K562 (cell line): ENCODE data around the gene DDHD1. TPM values are rescaled to one million over a fixed set of nuclear protein-coding genes. Genes with fewer than 3 reads are reported as not detected.

Source experiments
- ATAC-seq: fragments of 200-7000 bp; cut with Tn5 transposase; 3 replicates; pipeline ENCODE4 v1.9.1; 2020; ENCODE audit warnings: moderate library complexity
- BruUV-seq: library from RNA; stranded (reverse); fragments of 400-500 nt; replicated peaks from 2 replicates; lab custom pipeline; 2021; lab: Mats Ljungman, UMichigan
- CTCF ChIA-PET: fragments of 300-600 bp; formaldehyde crosslinking; extraction: SDS; loops from one replicate; lab custom pipeline; 2021; ENCODE audit warnings: low intra/inter-chr PET ratio; lab: Yijun Ruan, JAX
- POLR2A ChIA-PET: fragments of 300-600, 350-650 bp; sonication (Branson Sonifier 250); formaldehyde crosslinking; extraction: SDS; loops from one replicate; lab custom pipeline; 2021; ENCODE audit warnings: antibody characterized with exemption, inconsistent platforms; lab: Yijun Ruan, JAX
- DNase-seq, 4 experiments: peaks; one replicate each; pipeline versions ENCODE4 v3.0.0 to v3.0.0-alpha.2; 2011 to 2018; ENCODE audit warnings: low spot score in 3 of 4, mixed read lengths in 3 of 4; ENCODE audit errors: extremely low read depth in 1 of 4
- FAIRE-seq: peaks from 2 replicates; lab custom pipeline; 2011; peaks lifted over from hg19 to GRCh38; lab: Jason Lieb, UNC
- H2AFZ ChIP-seq: 2 replicates; pipeline ENCODE4 v1.6.0; 2011; ENCODE audit warnings: low read depth, low read length, control low read depth, inconsistent platforms
- H3K27ac ChIP-seq: fragments of 200-600 bp; 3 replicates; pipeline ENCODE4 v1.8.0; 2011; ENCODE audit warnings: low read depth, mild to moderate bottlenecking, control low read depth, inconsistent platforms, low read length, moderate library complexity, mixed read lengths; ENCODE audit errors: extremely low read depth
- H3K27me3 ChIP-seq, 2 experiments: fragments of 300-600 bp in 1 of 2; 2 replicates in 1 of 2; 3 replicates in 1 of 2; pipeline versions ENCODE4 v1.6.0 to v1.8.0; 2011; ENCODE audit warnings: inconsistent platforms in 2 of 2, low read length in 2 of 2, mild to moderate bottlenecking in 1 of 2, mixed read lengths in 1 of 2, moderate library complexity in 1 of 2; ENCODE audit not compliant: control insufficient read depth in 2 of 2, insufficient read depth in 2 of 2
- H3K36me3 ChIP-seq: fragments of 300-600 bp; 3 replicates; pipeline ENCODE4 v1.8.0; 2011; ENCODE audit warnings: mild to moderate bottlenecking, low read length, inconsistent platforms; ENCODE audit not compliant: control insufficient read depth, insufficient read depth
- H3K4me1 ChIP-seq, 2 experiments: fragments of 200-600 bp in 1 of 2; replicated peaks in 1 of 2; 2 replicates in 1 of 2; 3 replicates in 1 of 2; pipeline versions ENCODE4 v1.5.1 to v1.8.0; 2011; ENCODE audit warnings: inconsistent platforms in 2 of 2, low read length in 2 of 2, mild to moderate bottlenecking in 1 of 2, mixed read lengths in 1 of 2, moderate library complexity in 1 of 2; ENCODE audit not compliant: control insufficient read depth in 2 of 2, insufficient read depth in 2 of 2
- H3K4me2 ChIP-seq: 2 replicates; pipeline ENCODE4 v1.6.1; 2011; ENCODE audit warnings: low read length, control low read depth, inconsistent platforms, mixed read lengths; ENCODE audit not compliant: insufficient read depth
- H3K4me3 ChIP-seq: fragments of 200-600 bp; sonication (generic), shearing (Covaris generic); 2 replicates; pipeline ENCODE4 v1.5.1; 2016; ENCODE audit warnings: control low read depth, inconsistent platforms
- H3K79me2 ChIP-seq: fragments of 200-600 bp; 3 replicates; pipeline ENCODE4 v1.8.0; 2011; ENCODE audit warnings: low read length, inconsistent platforms; ENCODE audit not compliant: control insufficient read depth, insufficient read depth
- H3K9ac ChIP-seq, 2 experiments: 2 replicates each; pipeline versions ENCODE4 v1.6.0 to v1.6.1; 2011; ENCODE audit warnings: low read depth in 2 of 2, low read length in 2 of 2, control low read depth in 1 of 2, inconsistent platforms in 1 of 2, mild to moderate bottlenecking in 1 of 2, mixed read lengths in 1 of 2; ENCODE audit not compliant: insufficient read depth in 1 of 2
- H3K9me1 ChIP-seq: one replicate; pipeline ENCODE4 v1.6.0; 2011; ENCODE audit warnings: inconsistent platforms, mild to moderate bottlenecking, low read length, moderate library complexity; ENCODE audit not compliant: control insufficient read depth, insufficient read depth
- H3K9me3 ChIP-seq: replicated peaks from 2 replicates; pipeline ENCODE4 v1.5.1; 2011; ENCODE audit warnings: low read depth, low read length, inconsistent platforms; ENCODE audit not compliant: control insufficient read depth, insufficient read depth
- H4K20me1 ChIP-seq: replicated peaks from 2 replicates; pipeline ENCODE4 v1.6.1; 2011; ENCODE audit warnings: low read length, inconsistent platforms, mixed read lengths; ENCODE audit not compliant: control insufficient read depth, insufficient read depth
- CTBP1 ChIP-seq: fragments of 450-650 bp; IDR thresholded peaks from 2 replicates; pipeline ENCODE4 v1.6.1; 2016; ENCODE audit warnings: borderline replicate concordance
- EGR1 ChIP-seq: fragments of 450-650 bp; conservative IDR thresholded peaks from 2 replicates; pipeline ENCODE4 v1.6.1; 2017; ENCODE audit warnings: mild to moderate bottlenecking
- FOXJ3 ChIP-seq: sonication (generic); formaldehyde crosslinking; IDR thresholded peaks from 2 replicates; pipeline ENCODE4 v1.4.0; 2020; ENCODE audit warnings: mild to moderate bottlenecking, missing genetic modification reagents
- MXD1 ChIP-seq: fragments of 250-450 bp; sonication (Bioruptor Pico); IDR thresholded peaks from 2 replicates; pipeline ENCODE4 v1.8.0; 2021; ENCODE audit warnings: borderline replicate concordance, mild to moderate bottlenecking, moderate library complexity; ENCODE audit not compliant: poor library complexity, severe bottlenecking
- POLR3A ChIP-seq: IDR thresholded peaks from 2 replicates; pipeline ENCODE4 v1.6.1; 2011; ENCODE audit warnings: borderline replicate concordance, mild to moderate bottlenecking, moderate library complexity; ENCODE audit not compliant: insufficient read length, insufficient read depth; ENCODE audit errors: extremely low read depth
- WGBS: fragments of 100-300 bp; shearing (Covaris generic); methylation state at CpG from one replicate; pipeline ENCODE4 v1.1.6; 2016; ENCODE audit warnings: low coverage, mixed read lengths; ENCODE audit not compliant: insufficient coverage; ENCODE audit errors: missing lambda C conversion rate; 5-methylcytosine and 5-hydroxymethylcytosine counted together
- in situ Hi-C: fragments of 300-500 bp; cut with MboI; formaldehyde crosslinking; loops from 4 replicates; pipeline ENCODE4 v1.15.0; 2018; ENCODE audit warnings: inconsistent platforms, mixed read lengths
- intact Hi-C: fragments of 100-400 bp; cut with micrococcal nuclease; formaldehyde crosslinking; loops from 2 replicates; pipeline ENCODE4 v1.14.2; 2022
- polyA plus RNA-seq, 8 experiments: library from polyadenylated mRNA; depleted of rRNA in 4 of 8; stranded (reverse) in 5 of 8; unstranded in 3 of 8; fragments of >200 nt; fragmentation: Nextera tagmentation in 2 of 8; fragmentation: Illumina TruSeq in 1 of 8; extraction: Ambion mirVana in 2 of 8; extraction: Trizol in 1 of 8; gene quantifications; 2 replicates each; pipeline versions ENCODE4 v1.2.1 to v1.2.3, GENCODE V29; 2011 to 2014; ENCODE audit warnings: inconsistent platforms in 1 of 8, missing spikeins in 1 of 8
- total RNA-seq, 7 experiments: library from RNA; depleted of rRNA in 6 of 7; stranded (reverse); fragments of >200 nt in 6 of 7; fragmentation: Illumina TruSeq in 2 of 7; extraction: Trizol in 2 of 7; gene quantifications; 2 replicates each; pipeline versions ENCODE4 v1.2.1 to v1.2.3, GENCODE V29; 2011 to 2021; ENCODE audit warnings: low replicate concordance in 1 of 7

The DDHD1 gene
- total and polyA plus RNA-seq, 9 of the 15 experiments (the other 6 are each of a cell fraction or from before 2014, with no cell fraction given) = 1.2 to 12.3 (median 5.0) TPM

GRCh38 chr14:53190938-53191337 is 37.8 kb upstream of the DDHD1 start:
- Histone ChIP-seq H3K36me3 (no peaks in the 10 kb centered on the region), H3K27ac (no peak overlapping the region), H3K9me1 (no peaks in the 10 kb centered on the region), H3K4me1 (no peaks in the 10 kb centered on the region; a peak in 2 of 5 replicates), H3K9me3 (no peaks in the 10 kb centered on the region), H3K4me2 (no peak overlapping the region)
- DNase-seq = no peak
- no peak for FAIRE-seq
- CTCF ChIA-PET = no interaction called here
- no peak for ATAC-seq
- POLR2A ChIA-PET = no interaction called here
- TF ChIP-seq EGR1 (peak; percentile 49), POLR3A (no peak)
- TF ChIP-seq, all 486 proteins: peak for 1
- 7% methylated on average over 2 of the region's 2 CpGs for WGBS
- H4K20me1 ChIP-seq = no peaks in the 10 kb centered on the region
- intact Hi-C loops = no loop called here
- no peak overlapping the region for H2AFZ ChIP-seq
- no peak overlapping the region for H3K4me3 ChIP-seq
- no peaks in the 10 kb centered on the region for H3K27me3 ChIP-seq
- H3K79me2 ChIP-seq = no peaks in the 10 kb centered on the region
- H3K9ac ChIP-seq = no peak overlapping the region
- in situ Hi-C loops = no loop called here
- no TSS peak for BruUV-seq

GRCh38 chr14:53187921-53188463 is 34.9 kb upstream of the DDHD1 start:
- Histone ChIP-seq H3K9me1 (no peaks in the 10 kb centered on the region), H3K4me2 (no peak overlapping the region), H3K79me2 (no peaks in the 10 kb centered on the region), H3K9me3 (no peaks in the 10 kb centered on the region), H3K4me3 (no peak overlapping the region), H3K36me3 (no peaks in the 10 kb centered on the region), H2AFZ (no peak overlapping the region), H3K27ac (no peak overlapping the region), H3K4me1 (no peaks in the 10 kb centered on the region; a peak in 1 of 5 replicates), H3K27me3 (no peaks in the 10 kb centered on the region), H3K9ac (no peak overlapping the region), H4K20me1 (no peaks in the 10 kb centered on the region)
- ChIA-PET CTCF (no interaction called here), POLR2A (no interaction called here)
- in situ Hi-C loops (no loop called here), intact Hi-C loops (no loop called here)
- BruUV-seq = no TSS peak
- 1% methylated on average over 5 of the region's 5 CpGs for WGBS
- DNase-seq = no peak
- no peak for ATAC-seq
- FAIRE-seq = no peak
- no peak for TF ChIP-seq FOXJ3 (CRISPR knock-in tag)
- TF ChIP-seq CTBP1 = no peak
- TF ChIP-seq MXD1 (CRISPR knock-in tag) = no peak
